Natural killer cell (primary cell): ENCODE measurements around the gene RNF13. TPM values are rescaled to one million over a fixed set of nuclear protein-coding genes. Genes with fewer than 3 reads are reported as not detected.

Experiments used
- ATAC-seq, 3 donors: fragments of 150-1000 bp in 2 of 3; fragments of 200-7000 bp in 1 of 3; cut with Tn5 transposase; 1 replicate in 1 of 3; 2 replicates in 2 of 3; pipeline ENCODE4 v1.10.0; 2021; ENCODE audit warnings: mild to moderate bottlenecking in 2 of 3, moderate library complexity in 2 of 3
- DNase-seq, 2 donors: peaks; one replicate each; pipeline versions ENCODE4 v3.0.0 to v3.0.0-alpha.2; 2013 to 2021; ENCODE audit warnings: mixed read lengths in 1 of 2
- H3K27ac ChIP-seq: one replicate; pipeline ENCODE4 v1.5.1; 2013; ENCODE audit warnings: mild to moderate bottlenecking, low read length
- H3K27me3 ChIP-seq: one replicate; pipeline ENCODE4 v1.6.1; 2013; ENCODE audit warnings: low read length; ENCODE audit not compliant: control insufficient read depth, insufficient read depth
- H3K36me3 ChIP-seq: one replicate; pipeline ENCODE4 v1.6.1; 2013; ENCODE audit warnings: low read length; ENCODE audit not compliant: control insufficient read depth, insufficient read depth
- H3K4me1 ChIP-seq: one replicate; pipeline ENCODE4 v1.6.1; 2013; ENCODE audit warnings: low read length; ENCODE audit not compliant: control insufficient read depth, insufficient read depth
- H3K4me3 ChIP-seq: one replicate; pipeline ENCODE4 v1.5.1; 2013; ENCODE audit warnings: low read length
- H3K9me3 ChIP-seq: one replicate; pipeline ENCODE4 v1.6.1; 2013; ENCODE audit warnings: low read length; ENCODE audit not compliant: control insufficient read depth, insufficient read depth
- H3K27ac Mint-ChIP-seq, 2 donors: one replicate each; pipeline ENCODE4 v1.8.0; 2022; ENCODE audit warnings: mild to moderate bottlenecking in 2 of 2, mixed read lengths in 2 of 2, moderate library complexity in 1 of 2
- H3K27me3 Mint-ChIP-seq, 2 donors: one replicate each; pipeline ENCODE4 v1.8.0; 2022; ENCODE audit warnings: low read depth in 2 of 2, mixed read lengths in 2 of 2
- H3K36me3 Mint-ChIP-seq: one replicate; pipeline ENCODE4 v1.8.0; 2022; ENCODE audit warnings: mixed read lengths
- H3K4me1 Mint-ChIP-seq, 2 donors: one replicate each; pipeline ENCODE4 v1.8.0; 2022; ENCODE audit warnings: mixed read lengths in 2 of 2
- H3K4me3 Mint-ChIP-seq: one replicate; pipeline ENCODE4 v1.8.0; 2022; ENCODE audit warnings: mild to moderate bottlenecking, moderate library complexity, mixed read lengths
- H3K9me3 Mint-ChIP-seq, 2 donors: one replicate each; pipeline ENCODE4 v1.8.0; 2022; ENCODE audit warnings: mixed read lengths in 2 of 2
- WGBS: methylation state at CpG from one replicate; pipeline ENCODE4 v1.1.7; 2013; ENCODE audit warnings: missing lambda C conversion rate; ENCODE audit not compliant: insufficient coverage; 5-methylcytosine and 5-hydroxymethylcytosine counted together
- intact Hi-C: fragments of 100-400 bp; cut with micrococcal nuclease; formaldehyde crosslinking; loops from one replicate; pipeline ENCODE4 v1.14.2; 2022
- total RNA-seq, 4 donors: library from RNA; stranded (reverse); fragments of 120-200 nt in 1 of 4; gene quantifications; one replicate each; pipeline versions ENCODE4 v1.2.3 to v1.2.4, GENCODE V29; 2013 to 2022
- TF ChIP-seq, protein P1 (sequence below): fragments of 200-600 bp; IDR thresholded peaks from one replicate; pipeline ENCODE4 v1.8.0; 2022; ENCODE audit warnings: antibody characterized with exemption

Gene RNF13
- total RNA-seq, 3 donors from 2014 or later (not counting 1 experiment from before 2014, with no cell fraction given): 57.4 to 69.7 (median 66.6) TPM

GRCh38 chr3:149968216-149968615, 155.2 kb downstream of the RNF13 start:
- peaks cover 20 to 26% of the 10 kb centered on the region in 2 donors for H3K4me1 Mint-ChIP-seq
- peaks cover 13 to 14% of the 10 kb centered on the region in 2 donors for H3K27me3 Mint-ChIP-seq
- no peak overlapping the region for H3K27ac ChIP-seq
- peaks cover 11% of the 10 kb centered on the region for H3K4me1 ChIP-seq
- H3K36me3 Mint-ChIP-seq: no peaks in the 10 kb centered on the region
- no peak overlapping the region for H3K4me3 ChIP-seq
- H3K27me3 ChIP-seq: peaks cover 10% of the 10 kb centered on the region
- no peak overlapping the region for H3K27ac Mint-ChIP-seq
- TF ChIP-seq, protein P1, sequence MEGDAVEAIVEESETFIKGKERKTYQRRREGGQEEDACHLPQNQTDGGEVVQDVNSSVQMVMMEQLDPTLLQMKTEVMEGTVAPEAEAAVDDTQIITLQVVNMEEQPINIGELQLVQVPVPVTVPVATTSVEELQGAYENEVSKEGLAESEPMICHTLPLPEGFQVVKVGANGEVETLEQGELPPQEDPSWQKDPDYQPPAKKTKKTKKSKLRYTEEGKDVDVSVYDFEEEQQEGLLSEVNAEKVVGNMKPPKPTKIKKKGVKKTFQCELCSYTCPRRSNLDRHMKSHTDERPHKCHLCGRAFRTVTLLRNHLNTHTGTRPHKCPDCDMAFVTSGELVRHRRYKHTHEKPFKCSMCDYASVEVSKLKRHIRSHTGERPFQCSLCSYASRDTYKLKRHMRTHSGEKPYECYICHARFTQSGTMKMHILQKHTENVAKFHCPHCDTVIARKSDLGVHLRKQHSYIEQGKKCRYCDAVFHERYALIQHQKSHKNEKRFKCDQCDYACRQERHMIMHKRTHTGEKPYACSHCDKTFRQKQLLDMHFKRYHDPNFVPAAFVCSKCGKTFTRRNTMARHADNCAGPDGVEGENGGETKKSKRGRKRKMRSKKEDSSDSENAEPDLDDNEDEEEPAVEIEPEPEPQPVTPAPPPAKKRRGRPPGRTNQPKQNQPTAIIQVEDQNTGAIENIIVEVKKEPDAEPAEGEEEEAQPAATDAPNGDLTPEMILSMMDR: no peak
- no peaks in the 10 kb centered on the region for H3K9me3 ChIP-seq
- DNase-seq (no peak), ATAC-seq (no peak)
- no peaks in the 10 kb centered on the region for H3K36me3 ChIP-seq
- 95% methylated on average over 6 of the region's 8 CpGs for WGBS
- H3K9me3 Mint-ChIP-seq: no peaks in the 10 kb centered on the region
- intact Hi-C loops: no loop called here
- H3K4me3 Mint-ChIP-seq: no peak overlapping the region

GRCh38 chr3:149969110-149969939, 156.3 kb downstream of the RNF13 start:
- H3K36me3 Mint-ChIP-seq: no peaks in the 10 kb centered on the region
- no peaks in the 10 kb centered on the region for H3K9me3 Mint-ChIP-seq
- Histone ChIP-seq H3K9me3 (no peaks in the 10 kb centered on the region), H3K4me1 (peaks cover 11% of the 10 kb centered on the region), H3K4me3 (peak overlapping the region; percentile 40), H3K27me3 (peaks cover 14% of the 10 kb centered on the region), H3K36me3 (no peaks in the 10 kb centered on the region), H3K27ac (no peak overlapping the region)
- TF ChIP-seq, protein P1: no peak
- intact Hi-C loops: no loop called here
- ATAC-seq (no peak), DNase-seq (no peak)
- H3K27ac Mint-ChIP-seq: peak overlapping the region; percentile 54 to 58
- 88% methylated on average over 13 of the region's 15 CpGs for WGBS
- peaks cover 15% of the 10 kb centered on the region in 2 donors for H3K27me3 Mint-ChIP-seq
- H3K4me1 Mint-ChIP-seq: peaks cover 20 to 26% of the 10 kb centered on the region in 2 donors
- peak overlapping the region; percentile 96 for H3K4me3 Mint-ChIP-seq

DNA sequence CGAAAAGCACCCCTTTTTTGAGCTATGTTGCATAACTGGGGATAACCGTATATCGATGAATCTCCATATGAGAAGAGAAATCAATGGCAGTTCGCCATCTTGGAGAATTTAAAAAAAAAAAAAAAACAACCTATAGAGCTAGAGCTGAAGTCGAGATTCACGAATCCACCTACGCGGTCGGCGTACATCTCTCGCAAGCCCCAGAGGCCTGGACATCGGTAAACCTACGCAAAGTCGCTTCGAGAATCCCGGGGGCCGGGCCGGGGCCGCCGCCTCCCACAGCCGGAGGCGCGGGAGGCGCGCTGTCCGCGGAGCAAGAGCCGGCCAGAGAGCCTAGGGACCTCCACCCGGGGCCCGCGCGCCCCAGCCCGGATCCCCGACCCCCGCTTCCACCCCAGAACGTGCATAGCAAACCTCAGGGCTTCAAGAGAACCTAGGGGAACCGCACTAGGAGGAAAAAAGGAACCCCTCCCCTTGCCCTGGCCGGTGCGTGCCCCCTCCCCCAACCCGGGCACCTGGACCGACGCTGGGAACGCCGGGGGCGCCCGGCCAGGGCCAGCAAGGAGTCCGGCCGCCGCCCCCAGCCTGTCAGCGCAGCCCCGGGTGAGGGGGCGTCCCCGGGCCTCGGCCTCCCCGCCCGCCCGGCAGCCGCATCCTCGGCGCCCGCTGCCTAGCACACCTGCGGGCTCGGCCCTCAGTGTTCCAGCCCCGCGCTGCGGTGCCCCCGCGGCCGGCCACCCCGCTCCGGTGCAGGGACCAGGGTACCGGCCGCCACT, 157.1 kb downstream of the RNF13 start:
- Mint-ChIP-seq H3K4me1 (peaks cover 20 to 26% of the 10 kb centered on the region in 2 donors), H3K36me3 (no peaks in the 10 kb centered on the region), H3K27me3 (peaks cover 18 to 23% of the 10 kb centered on the region in 2 donors), H3K27ac (peak overlapping the region; percentile 54 to 58), H3K9me3 (no peaks in the 10 kb centered on the region), H3K4me3 (peak overlapping the region; percentile 96)
- intact Hi-C loops: no loop called here
- Histone ChIP-seq H3K36me3 (no peaks in the 10 kb centered on the region), H3K27ac (no peak overlapping the region), H3K4me3 (peak overlapping the region; percentile 68), H3K27me3 (peaks cover 14% of the 10 kb centered on the region), H3K9me3 (no peaks in the 10 kb centered on the region), H3K4me1 (peaks cover 11% of the 10 kb centered on the region)
- WGBS: under 1% methylated on average over 73 of the region's 73 CpGs
- ATAC-seq (peak; percentile 51 to 65 (median 61)), DNase-seq (peak; percentile 68 to 89)
- TF ChIP-seq, protein P1: no peak
